SKM-1 (cell line): Measurements from ENCODE around the gene MAPK7.

Experiments
- DNase-seq: peaks from one replicate; lab custom pipeline; 2025; ENCODE audit not compliant: unreplicated experiment; lab: John Stamatoyannopoulos, UW

Gene MAPK7

GRCh38 chr17:19362277-19363113 lies 15.8 kb upstream of the MAPK7 start, which contains the start of gene B9D1:
Gene B9D1 (minus strand): TSS chr17:19362723. CDS start chr17:19362569, 154 bp downstream.
- peak; percentile 79 for DNase-seq

- no peak for DNase-seq
Measured at GRCh38 chr17:19363114-19363438, 15.2 kb upstream of the MAPK7 start.

GRCh38 chr17:19363460-19364035 lies 14.8 kb upstream of the MAPK7 start:
- no peak for DNase-seq

- DNase-seq = no peak
Measured at GRCh38 chr17:19364699-19365498, 13.4 kb upstream of the MAPK7 start.

- no peak for DNase-seq
Measured at GRCh38 chr17:19365499-19365817, 12.8 kb upstream of the MAPK7 start.

GRCh38 chr17:19365833-19366636 lies 12.3 kb upstream of the MAPK7 start:
- no peak for DNase-seq

- DNase-seq = no peak
Measured at GRCh38 chr17:19366637-19366972, 11.7 kb upstream of the MAPK7 start.

- DNase-seq = no peak
Measured at GRCh38 chr17:19368229-19368628, 10.1 kb upstream of the MAPK7 start.

GRCh38 chr17:19369107-19369778 lies 9.1 kb upstream of the MAPK7 start:
- DNase-seq = no peak

GRCh38 chr17:19369846-19370492 lies 8.3 kb upstream of the MAPK7 start:
- no peak for DNase-seq

GRCh38 chr17:19370493-19370960 lies 7.8 kb upstream of the MAPK7 start:
- DNase-seq = peak; percentile 67

- DNase-seq = no peak
Measured at GRCh38 chr17:19371259-19372010, 6.9 kb upstream of the MAPK7 start.

- no peak for DNase-seq
Measured at GRCh38 chr17:19372011-19372370, 6.3 kb upstream of the MAPK7 start.

- no peak for DNase-seq
Measured at GRCh38 chr17:19372439-19372838, 5.9 kb upstream of the MAPK7 start.

GRCh38 chr17:19372866-19373504 lies 5.3 kb upstream of the MAPK7 start:
- DNase-seq = no peak

GRCh38 chr17:19374136-19374535 lies 4.2 kb upstream of the MAPK7 start:
- no peak for DNase-seq

- no peak for DNase-seq
Measured at GRCh38 chr17:19375732-19376131, 2.6 kb upstream of the MAPK7 start.

GRCh38 chr17:19376811-19377210 lies 1.5 kb upstream of the MAPK7 start:
- no peak for DNase-seq
